GM12891 (cell line): Measurements from ENCODE around the gene DISP1.
A peak's percentile ranks its signal among the peaks of the same experiment; 100 is the strongest.

Experiments used
- DNase-seq: peaks from one replicate; pipeline ENCODE4 v3.0.0; 2011; ENCODE audit warnings: low spot score; ENCODE audit not compliant: insufficient read length
- FAIRE-seq: peaks from 2 replicates; lab custom pipeline; 2011; peaks lifted over from hg19 to GRCh38; lab: Jason Lieb, UNC
- PAX5 ChIP-seq: IDR thresholded peaks from 2 replicates; pipeline ENCODE4 v1.6.1; 2011; ENCODE audit warnings: low read length, moderate library complexity, mild to moderate bottlenecking; ENCODE audit not compliant: insufficient read depth, severe bottlenecking
- POLR2A ChIP-seq: IDR thresholded peaks from 2 replicates; pipeline ENCODE4 v1.6.1; 2011; ENCODE audit warnings: low read depth, low read length, control low read depth
- POLR2AphosphoS5 ChIP-seq: IDR thresholded peaks from 2 replicates; pipeline ENCODE4 v1.6.1; 2011; ENCODE audit warnings: low read depth, low read length, control low read depth
- POU2F2 ChIP-seq: IDR thresholded peaks from 2 replicates; pipeline ENCODE4 v1.6.1; 2011; ENCODE audit warnings: low read depth, mild to moderate bottlenecking, control low read depth, low read length, moderate library complexity
- SPI1 ChIP-seq: IDR thresholded peaks from 2 replicates; pipeline ENCODE4 v1.6.1; 2011; ENCODE audit warnings: low read depth, low read length, control low read depth
- TAF1 ChIP-seq: IDR thresholded peaks from 2 replicates; pipeline ENCODE4 v1.6.1; 2011; ENCODE audit warnings: low read depth, low read length, control low read depth

The DISP1 gene

DNA sequence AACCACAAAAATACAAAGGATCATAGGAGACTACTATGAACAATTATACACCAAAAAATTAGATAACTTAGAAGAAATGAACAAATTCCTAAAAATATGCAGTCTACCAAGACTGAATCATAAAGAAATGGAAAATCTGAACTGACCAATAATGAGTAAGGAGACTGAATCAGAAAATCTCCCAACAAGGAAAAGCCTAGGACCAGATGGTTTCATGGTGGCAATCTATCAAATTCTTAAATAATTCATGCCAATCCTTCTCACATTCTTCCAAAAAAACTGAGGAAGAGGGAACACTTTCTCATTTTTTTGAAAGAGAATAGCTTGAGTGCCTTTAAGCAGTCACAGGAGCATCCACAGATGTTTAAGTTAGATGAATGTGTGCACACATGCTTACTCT, 31.8 kb upstream of the DISP1 start:
- FAIRE-seq (no peak), DNase-seq (no peak)
- TF ChIP-seq POU2F2 (no peak), TAF1 (no peak), POLR2AphosphoS5 (no peak), POLR2A (no peak), SPI1 (no peak), PAX5 (no peak)

DNA sequence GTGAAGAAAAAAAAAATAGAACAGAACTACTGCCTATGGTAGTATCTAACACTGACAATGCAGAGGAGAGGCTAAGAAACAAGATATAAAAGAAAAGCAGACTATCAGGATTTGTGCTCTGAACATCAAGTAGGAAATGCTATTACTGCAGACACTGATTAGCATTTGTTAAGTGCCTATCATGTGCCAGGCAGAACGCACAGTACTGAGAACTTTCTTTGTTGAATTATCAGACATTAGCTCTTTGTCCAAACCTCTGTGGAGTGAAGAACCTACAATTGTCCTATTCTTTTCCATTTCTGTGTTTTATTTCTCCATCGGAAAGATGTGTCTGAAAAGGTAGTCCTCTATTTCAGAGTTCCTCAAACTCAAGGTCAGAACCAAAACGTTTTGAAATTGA, 30.5 kb upstream of the DISP1 start:
- FAIRE-seq, result no peak

DNA sequence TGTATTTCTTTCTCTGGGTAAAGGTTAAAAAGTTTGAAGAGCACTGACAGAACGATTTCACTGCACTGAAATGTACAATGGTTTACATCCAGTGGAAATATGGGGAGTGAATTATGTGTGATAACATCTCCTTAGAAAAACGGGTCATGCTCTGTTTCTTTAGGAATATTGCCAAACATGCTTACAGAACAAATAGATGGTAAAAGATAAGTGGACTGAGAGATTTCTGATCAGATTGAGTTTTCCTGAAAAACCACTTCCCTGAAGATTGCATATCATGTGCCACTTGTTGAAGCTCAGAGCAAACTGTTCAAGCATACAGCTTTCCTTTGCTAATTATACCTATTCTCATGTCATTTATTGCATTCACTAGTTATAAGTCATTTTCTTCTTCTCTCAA, 29.9 kb upstream of the DISP1 start:
- TF ChIP-seq POU2F2, result no peak
- TF ChIP-seq SPI1, result no peak
- TF ChIP-seq TAF1, result no peak
- TF ChIP-seq PAX5, result no peak
- FAIRE-seq (no peak), DNase-seq (no peak)

More for the DNA sequence above, 30.5 kb upstream of the DISP1 start:
- TF ChIP-seq SPI1 (no peak), TAF1 (no peak), PAX5 (no peak), POU2F2 (no peak), POLR2A (no peak), POLR2AphosphoS5 (no peak)
- no peak for DNase-seq

DNA sequence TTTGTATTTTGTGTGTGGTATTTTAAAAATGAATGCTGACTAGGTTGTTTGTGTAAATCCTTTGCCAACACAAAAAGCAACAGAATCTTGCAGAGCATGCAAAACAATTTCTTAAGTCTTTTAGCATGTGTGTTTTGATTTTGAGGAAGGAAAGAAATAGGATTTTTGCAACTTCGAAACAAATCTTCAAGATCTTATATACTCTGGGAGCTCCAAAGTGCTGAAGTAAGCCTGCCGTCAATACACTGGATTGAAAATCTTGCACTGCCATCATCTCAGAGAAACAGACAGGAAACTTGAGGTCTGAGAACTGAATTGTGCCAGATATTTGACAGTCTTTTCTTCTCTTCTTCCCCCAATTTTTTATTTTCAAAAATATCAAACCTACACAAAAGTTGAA, 29.3 kb upstream of the DISP1 start:
- DNase-seq (no peak), FAIRE-seq (no peak)
- no peak for TF ChIP-seq POU2F2
- no peak for TF ChIP-seq POLR2AphosphoS5
- TF ChIP-seq PAX5, result no peak
- no peak for TF ChIP-seq SPI1
- TF ChIP-seq TAF1, result no peak

DNA sequence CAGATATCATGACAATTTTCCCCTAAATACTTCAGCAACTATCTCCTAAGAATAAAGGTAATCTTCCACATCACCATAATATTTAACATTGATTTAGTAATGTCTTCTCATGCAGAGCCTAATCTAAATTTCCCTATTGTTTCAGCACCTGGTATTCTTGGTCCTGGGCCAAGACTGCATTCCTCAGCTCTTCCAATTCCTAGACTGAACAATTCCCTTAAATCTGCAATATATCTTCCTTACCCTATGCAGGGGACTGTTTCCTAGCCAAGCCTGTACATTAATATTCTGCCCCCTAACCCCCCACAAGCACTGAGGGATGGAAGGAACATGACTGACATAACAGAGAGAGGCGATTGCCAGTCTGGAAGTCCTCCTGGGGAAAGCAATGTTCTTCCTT, 28.7 kb upstream of the DISP1 start:
- TF ChIP-seq POLR2AphosphoS5 (no peak), TAF1 (no peak), PAX5 (no peak), SPI1 (no peak), POU2F2 (no peak), POLR2A (no peak)
- DNase-seq, result no peak
- FAIRE-seq, result no peak

DNA sequence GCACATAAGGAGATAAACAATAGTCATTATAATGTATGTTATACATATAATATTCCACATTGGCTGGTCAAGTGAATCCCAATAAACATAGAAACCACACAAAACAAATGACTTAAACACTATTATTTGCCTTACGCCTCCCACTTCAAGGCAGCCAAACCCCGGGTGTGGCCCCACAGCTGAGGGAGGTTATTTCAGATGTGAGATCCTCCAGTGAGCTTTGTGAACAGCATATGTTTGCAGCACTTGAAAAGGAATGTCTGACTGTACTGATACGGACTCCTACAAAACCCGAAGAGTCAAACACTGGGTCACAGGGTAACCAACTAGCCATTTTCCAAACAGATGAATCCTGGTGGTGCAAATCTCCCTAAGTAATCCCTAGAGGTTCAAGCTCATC, 27.1 kb upstream of the DISP1 start:
- DNase-seq, result no peak
- no peak for FAIRE-seq
- no peak for TF ChIP-seq POU2F2
- TF ChIP-seq POLR2A, result no peak
- no peak for TF ChIP-seq POLR2AphosphoS5
- TF ChIP-seq PAX5, result no peak

DNA sequence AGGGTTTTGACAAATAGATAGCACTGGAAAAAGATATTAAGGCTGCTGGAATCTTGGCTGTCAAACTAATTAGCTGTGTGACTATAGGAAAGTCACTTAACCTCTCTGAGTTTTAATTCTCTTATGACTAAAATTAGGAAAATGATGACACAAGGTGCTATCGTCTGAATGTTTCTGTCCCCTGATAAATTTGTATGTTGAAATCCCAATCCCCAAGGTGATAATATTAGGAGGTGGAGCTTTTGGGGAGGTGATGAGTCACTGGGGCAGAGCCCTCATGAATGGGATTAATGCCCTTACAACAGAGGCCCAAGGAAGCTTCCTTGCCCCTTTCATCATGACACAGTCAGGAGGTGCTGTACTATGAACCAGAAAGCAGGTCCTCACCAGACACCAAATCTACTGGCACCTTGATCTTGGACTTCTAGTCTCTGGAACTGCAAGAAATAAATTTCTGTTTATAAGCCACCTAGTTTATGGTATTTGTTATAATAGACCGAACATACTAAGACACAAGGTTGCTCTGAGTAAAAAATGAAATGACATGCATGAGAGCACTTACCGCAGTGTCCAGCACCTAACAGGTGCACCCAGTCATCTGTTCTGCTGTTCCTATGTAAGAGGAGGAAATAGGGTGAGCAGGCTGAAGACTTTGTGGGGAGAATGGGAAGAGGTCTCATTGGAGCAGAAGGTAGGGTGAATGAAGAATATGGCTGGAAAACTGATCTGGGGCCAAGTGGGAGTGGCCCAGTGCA, 26.3 kb upstream of the DISP1 start:
- TF ChIP-seq POU2F2, result no peak
- FAIRE-seq (peak; percentile 35), DNase-seq (no peak)

DNA sequence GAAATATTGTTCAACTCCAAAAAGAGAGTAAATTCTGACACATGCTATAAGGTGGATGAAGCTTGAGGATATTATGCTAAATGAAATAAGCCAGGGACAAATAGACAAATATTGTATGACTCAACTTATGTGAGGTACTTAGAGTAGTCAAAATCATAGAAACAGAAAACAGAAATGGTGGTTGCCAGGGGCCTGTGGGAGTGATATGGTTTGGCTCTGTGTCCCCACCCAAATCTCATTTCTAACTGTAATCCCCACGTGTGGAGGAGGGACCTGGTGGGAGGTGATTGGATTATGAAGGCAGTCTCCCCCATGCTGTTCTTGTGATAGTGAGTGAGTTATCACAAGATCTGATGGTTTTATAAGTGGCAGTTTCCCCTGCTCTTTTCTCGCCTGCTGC, 24.7 kb upstream of the DISP1 start:
- DNase-seq (no peak), FAIRE-seq (no peak)
- TF ChIP-seq TAF1 (no peak), POU2F2 (no peak), SPI1 (no peak), POLR2AphosphoS5 (no peak), POLR2A (no peak)

DNA sequence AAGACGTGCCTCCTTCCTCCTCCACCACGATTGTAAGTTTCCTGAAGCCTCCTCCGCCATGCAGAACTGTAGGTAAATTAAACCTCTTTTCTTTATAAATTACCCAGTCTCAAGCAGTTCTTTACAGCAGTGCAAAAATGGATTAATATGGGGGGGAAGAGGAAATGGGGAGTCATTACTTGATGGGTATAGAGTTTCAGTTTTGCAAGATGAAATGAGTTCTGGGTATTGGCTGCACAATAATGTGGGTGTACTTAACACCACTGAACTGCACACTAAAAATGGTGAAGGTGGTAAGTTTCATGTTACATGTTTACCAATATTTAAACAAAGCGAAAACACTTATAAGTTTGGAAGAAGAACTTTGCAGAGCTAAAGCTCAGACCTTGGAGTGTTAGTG, 24.3 kb upstream of the DISP1 start:
- no peak for DNase-seq
- FAIRE-seq, result no peak
- TF ChIP-seq POLR2AphosphoS5 (no peak), PAX5 (no peak), POLR2A (no peak), SPI1 (peak; percentile 26; the same call in 1 of the 2 replicates)

DNA sequence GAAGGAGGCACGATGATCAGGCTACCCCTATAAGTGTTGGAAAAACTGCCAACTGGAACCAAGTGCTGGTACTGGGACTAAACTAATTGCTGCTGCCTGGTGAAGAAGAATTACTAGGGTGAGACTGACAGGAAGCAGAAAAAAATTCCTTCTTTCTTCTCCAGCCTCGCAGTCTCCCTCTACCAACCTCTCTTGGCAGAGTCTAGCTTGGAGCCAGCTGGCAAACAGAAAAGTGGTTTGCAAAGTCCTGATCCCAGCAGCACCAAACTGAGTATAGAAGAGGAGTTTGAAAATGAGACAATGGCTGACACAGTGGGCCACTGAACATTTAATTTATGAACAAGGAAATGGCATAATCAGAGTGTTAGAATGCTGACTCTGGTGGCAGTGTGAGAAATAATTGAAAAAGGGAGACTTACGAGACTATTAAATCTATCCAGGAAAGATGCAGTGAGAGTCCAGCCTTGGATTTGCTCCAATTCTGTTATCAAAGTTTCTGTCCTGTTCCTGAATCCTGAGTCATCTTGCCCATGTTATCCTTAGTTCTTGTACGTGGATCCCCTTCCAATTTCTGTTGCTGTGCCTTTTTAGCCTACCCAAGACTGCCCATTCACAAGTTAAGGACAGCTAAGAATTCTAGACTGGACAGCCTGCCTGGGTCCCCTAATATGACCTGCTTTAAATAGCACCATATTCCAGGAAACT, 23.7 kb upstream of the DISP1 start:
- TF ChIP-seq POLR2AphosphoS5 (no peak), SPI1 (no peak), POU2F2 (no peak), POLR2A (no peak), TAF1 (no peak), PAX5 (no peak)
- FAIRE-seq (no peak), DNase-seq (no peak)
